DOHH2 (cell line): ENCODE data around the gene FASTK.

Experiments
- CTCF ChIP-seq: fragments of 200-600 bp; sonication (generic); IDR thresholded peaks from one replicate; pipeline ENCODE4 v1.5.1; 2014; ENCODE audit warnings: antibody characterized with exemption, mild to moderate bottlenecking, low read depth, low read length; ENCODE audit not compliant: poor library complexity, severe bottlenecking
- EZH2phosphoT487 ChIP-seq: fragments of 200-600 bp; sonication (generic); IDR thresholded peaks from 2 replicates; pipeline ENCODE4 v1.6.1; 2017; ENCODE audit warnings: borderline replicate concordance, mild to moderate bottlenecking, antibody characterized with exemption, low read length, moderate library complexity, mixed read lengths

- TF ChIP-seq CTCF (no peak), EZH2phosphoT487 (no peak)
Observed at GRCh38 chr7:151120896-151121295, 40.3 kb upstream of the FASTK start.
